HK-2 (cell line): ENCODE data around the gene BABAM2.
"Not testable (repeated sequence)": the region's sequence is repeated elsewhere in the genome, so short reads cannot be mapped to it uniquely, and the experiment has no call there.

Experiments used
- DNase-seq: peaks from one replicate; pipeline ENCODE4 v3.0.0-alpha.2; 2018; ENCODE audit not compliant: unreplicated experiment

BABAM2 gene

GRCh38 chr2:28071221-28071620, 180.7 kb downstream of the BABAM2 start:
- no peak for DNase-seq

GRCh38 chr2:28074137-28074536, 183.6 kb downstream of the BABAM2 start:
- DNase-seq: no peak

GRCh38 chr2:28080911-28081310, 190.4 kb downstream of the BABAM2 start:
- no peak for DNase-seq

GRCh38 chr2:28082131-28082530, 191.6 kb downstream of the BABAM2 start:
- DNase-seq: no peak

DNA sequence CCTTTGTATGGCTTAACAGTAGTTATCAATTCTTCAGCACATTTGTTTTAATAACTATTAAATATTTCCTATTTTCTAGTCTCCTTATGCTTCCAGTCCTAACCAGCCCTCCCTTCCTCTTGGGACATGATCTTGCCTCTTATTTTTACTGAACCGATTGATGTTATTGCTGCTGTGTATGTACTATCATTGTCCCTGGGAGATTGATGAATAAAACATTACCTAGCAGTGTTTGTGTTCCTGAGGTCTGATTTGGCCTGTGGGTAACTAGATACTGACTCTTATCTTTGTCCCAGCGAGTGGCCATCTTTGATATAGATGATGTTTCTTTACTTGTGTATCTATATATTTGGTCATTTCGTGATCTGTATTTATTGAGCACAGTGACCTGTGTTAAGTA, 192.9 kb downstream of the BABAM2 start:
- no peak for DNase-seq

DNA sequence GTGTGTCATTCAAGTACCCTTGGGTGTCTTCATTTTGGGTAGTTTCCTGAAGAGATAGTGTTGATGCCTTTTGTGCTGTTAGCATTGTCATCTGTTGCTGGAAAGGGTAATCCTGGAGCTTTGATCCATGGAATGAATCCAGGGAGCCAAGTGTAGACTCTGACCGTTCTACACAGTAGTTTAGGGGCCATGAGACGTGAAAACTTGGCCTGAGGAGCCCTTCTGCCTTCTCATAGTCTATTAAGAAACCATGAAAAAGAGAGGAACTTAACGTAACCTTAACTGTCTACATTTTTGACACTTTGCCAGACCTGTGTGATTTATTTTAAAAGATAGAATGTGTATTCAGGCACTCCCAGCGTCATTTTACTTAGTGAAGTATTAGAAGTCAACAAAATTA, 194.0 kb downstream of the BABAM2 start:
- DNase-seq: no peak

DNA sequence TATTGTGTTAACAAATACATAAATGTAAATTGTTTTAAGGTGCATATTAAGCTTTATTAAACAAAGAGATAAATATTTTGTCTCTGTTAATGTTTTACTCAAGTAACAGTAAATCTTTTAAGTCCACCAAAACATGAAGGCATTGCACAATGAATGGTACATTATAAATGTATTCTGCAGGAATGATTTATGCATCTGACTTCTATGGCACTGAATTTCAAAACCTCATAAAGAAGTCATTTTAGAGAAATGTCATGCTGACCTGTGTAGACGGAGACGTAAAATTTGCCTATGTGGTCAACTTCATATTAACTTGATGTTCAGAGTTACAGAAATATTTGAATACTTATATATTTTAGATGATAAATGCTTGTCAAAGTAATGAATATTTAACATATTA, 194.7 kb downstream of the BABAM2 start:
- DNase-seq: no peak

DNA sequence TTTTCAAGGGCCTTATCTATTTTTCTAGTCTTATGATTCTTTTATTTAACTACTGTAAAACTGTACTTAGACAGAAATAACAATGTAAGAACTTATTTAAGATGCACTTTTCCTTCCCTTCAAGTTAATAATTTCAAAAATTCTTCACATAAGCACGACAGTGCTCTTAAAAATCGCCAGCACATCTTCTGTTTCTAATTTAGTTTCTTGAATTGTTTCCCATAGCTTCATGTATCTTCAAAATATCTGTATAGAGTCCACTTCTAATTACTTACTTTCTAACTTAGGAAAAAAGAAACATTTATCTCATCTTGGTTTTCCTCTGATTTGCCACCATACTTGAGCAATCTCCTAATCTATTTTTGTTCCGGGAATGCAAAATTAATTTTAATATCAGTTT, 196.1 kb downstream of the BABAM2 start:
- no peak for DNase-seq

- DNase-seq: no peak
Measured at GRCh38 chr2:28088970-28089369, 198.4 kb downstream of the BABAM2 start.

GRCh38 chr2:28089486-28089885, 199.0 kb downstream of the BABAM2 start:
- no peak for DNase-seq

GRCh38 chr2:28093308-28093707, 202.8 kb downstream of the BABAM2 start:
- DNase-seq: no peak

DNA sequence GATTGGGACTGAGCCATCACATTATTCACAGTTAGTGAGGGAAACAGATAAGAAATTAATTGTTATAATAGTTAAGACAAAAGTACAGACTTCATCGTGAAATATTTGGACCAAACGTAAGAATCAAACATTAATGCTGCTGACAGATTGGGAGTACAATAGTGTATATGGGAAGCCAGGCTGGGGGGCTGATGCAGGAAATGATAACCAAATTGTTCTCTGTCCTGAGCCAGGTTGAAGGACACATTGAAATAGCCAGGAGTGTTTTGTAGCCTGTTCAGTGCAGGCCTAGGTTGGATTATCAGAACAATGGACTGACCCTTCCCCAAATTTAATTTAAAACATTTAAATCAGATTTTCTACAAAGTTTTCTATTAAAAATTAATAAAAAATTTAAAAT, 203.2 kb downstream of the BABAM2 start:
- DNase-seq: no peak

DNA sequence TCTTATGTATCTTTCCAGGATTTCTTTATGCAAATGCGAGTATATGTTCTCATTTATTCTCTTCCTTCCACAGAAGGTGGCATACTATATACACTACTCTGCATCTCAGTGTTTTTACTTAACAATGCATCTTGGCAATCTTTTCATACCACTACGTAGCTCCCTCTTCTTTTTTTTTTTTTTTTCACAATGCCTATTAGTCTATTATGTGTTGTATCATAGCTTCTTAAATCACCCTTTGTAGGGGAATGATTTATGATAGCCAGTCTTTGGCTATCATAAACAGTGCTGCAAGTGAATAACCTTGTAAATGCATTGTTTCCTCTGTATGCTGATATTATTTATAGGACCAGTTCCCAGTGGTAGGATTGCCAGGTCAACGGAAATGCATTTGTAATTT, 204.2 kb downstream of the BABAM2 start:
- DNase-seq: no peak

- no peak for DNase-seq
Measured at GRCh38 chr2:28095622-28096021, 205.1 kb downstream of the BABAM2 start.

GRCh38 chr2:28096421-28096820, 205.9 kb downstream of the BABAM2 start:
- no peak for DNase-seq

DNA sequence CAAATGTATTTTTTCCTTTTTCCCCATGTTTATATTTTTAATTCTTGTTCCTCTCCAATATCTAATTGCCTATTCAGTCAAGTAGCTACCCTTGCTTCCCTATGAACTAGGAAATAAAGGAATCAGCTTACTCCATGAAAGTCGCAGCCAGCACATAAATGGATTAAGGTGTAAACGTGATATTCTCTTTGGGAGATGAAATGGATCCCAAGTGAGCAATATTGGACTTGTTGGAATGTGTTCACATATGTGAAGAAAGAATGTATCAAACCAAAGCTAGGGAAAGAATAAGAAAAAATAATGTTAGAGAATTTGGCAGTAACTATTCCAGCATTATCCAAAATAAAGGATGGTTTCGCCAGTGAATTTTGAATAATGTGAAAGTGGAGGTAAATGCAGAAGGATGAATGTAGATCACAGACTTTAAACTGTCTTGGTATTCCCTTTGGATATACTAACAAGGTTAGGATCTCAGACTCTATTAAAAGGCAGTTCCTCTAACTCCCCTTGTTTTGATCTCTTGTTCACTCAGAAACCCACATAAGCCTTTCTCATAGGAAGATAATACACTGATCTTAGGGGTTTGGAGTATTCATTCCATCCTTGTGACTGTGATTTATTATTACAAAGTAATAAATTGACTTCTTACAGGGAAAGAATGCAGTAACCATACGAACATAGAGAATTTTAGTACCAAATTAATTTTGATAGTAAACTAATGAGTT, 208.1 kb downstream of the BABAM2 start:
- no peak for DNase-seq

- DNase-seq: no peak
Measured at GRCh38 chr2:28101123-28101522, 210.6 kb downstream of the BABAM2 start.

GRCh38 chr2:28101892-28102291, 211.4 kb downstream of the BABAM2 start:
- DNase-seq: no peak

GRCh38 chr2:28102455-28102874, 211.9 kb downstream of the BABAM2 start:
- DNase-seq: no peak

GRCh38 chr2:28103611-28104010, 213.1 kb downstream of the BABAM2 start:
- DNase-seq: no peak

DNA sequence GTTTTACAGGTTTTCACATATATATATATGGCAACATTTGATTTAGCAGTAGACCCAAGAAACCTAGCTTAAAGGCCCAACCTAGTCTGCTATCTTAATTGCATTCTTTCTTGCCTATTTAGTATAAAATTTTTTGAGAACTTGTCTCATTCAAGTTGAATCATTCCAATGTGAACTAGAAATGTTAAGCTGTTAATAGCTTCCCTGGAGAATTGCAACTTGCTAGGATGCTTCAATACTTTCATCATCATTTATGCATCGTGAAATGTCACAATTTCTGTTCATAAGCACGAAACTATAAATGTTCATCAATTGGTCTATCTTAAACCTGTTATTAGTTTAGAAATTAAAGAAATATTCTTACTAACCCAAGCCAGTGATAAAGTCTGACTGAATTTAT, 217.6 kb downstream of the BABAM2 start:
- DNase-seq: no peak

DNA sequence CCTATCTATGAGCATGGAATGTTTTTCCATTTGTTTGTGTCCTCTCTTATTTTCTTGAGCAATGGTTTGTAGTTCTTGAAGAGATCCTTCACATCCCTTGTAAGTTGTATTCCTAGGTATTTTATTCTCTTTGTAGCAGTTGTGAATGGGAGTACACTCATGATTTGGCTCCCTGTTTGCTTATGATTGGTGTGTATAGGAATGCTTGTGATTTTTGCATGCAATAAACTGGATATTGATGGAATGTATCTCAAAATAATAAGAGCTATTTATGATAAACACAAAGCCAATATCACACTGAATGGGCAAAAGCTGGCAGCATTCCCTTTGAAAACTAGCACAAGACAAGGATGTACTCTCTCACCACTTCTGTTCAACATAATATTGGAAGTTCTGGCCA, 223.2 kb downstream of the BABAM2 start:
- not testable (repeated sequence) for DNase-seq

GRCh38 chr2:28117104-28117596, 226.6 kb downstream of the BABAM2 start:
- DNase-seq: peak; percentile 59

- no peak for DNase-seq
Measured at GRCh38 chr2:28119631-28120030, 229.1 kb downstream of the BABAM2 start.
